K562 (cell line): ENCODE measurements around the gene NDOR1. TPM values are rescaled to one million over a fixed set of nuclear protein-coding genes. Genes with fewer than 3 reads are reported as not detected.

Experiments
- ARID3B ChIP-seq: fragments of 250-450 bp; sonication (Bioruptor Pico); IDR thresholded peaks from 2 replicates; pipeline ENCODE4 v1.4.0; 2020; ENCODE audit warnings: borderline replicate concordance
- CCNT2 ChIP-seq: IDR thresholded peaks from 2 replicates; pipeline ENCODE4 v1.6.1; 2011; ENCODE audit warnings: borderline replicate concordance, low read depth, mild to moderate bottlenecking, moderate library complexity, mixed read lengths, low read length; ENCODE audit not compliant: insufficient read length; ENCODE audit errors: extremely low read depth
- CLOCK ChIP-seq: fragments of 250-450 bp; sonication (Bioruptor Pico); IDR thresholded peaks from 2 replicates; pipeline ENCODE4 v1.4.0; 2020; ENCODE audit warnings: mild to moderate bottlenecking, moderate library complexity, borderline replicate concordance
- CREBBP ChIP-seq: IDR thresholded peaks from one replicate; pipeline ENCODE4 v1.6.1; 2012; ENCODE audit warnings: low read depth, mild to moderate bottlenecking, control low read depth, inconsistent platforms, low read length
- L3MBTL2 ChIP-seq: fragments of 450-650 bp; IDR thresholded peaks from 2 replicates; pipeline ENCODE4 v1.6.1; 2016; ENCODE audit warnings: mild to moderate bottlenecking, moderate library complexity
- MNT ChIP-seq, 2 experiments: fragments of 450-650 bp; conservative IDR thresholded peaks; 2 replicates each; pipeline ENCODE4 v1.6.1; 2017; ENCODE audit warnings: mild to moderate bottlenecking in 2 of 2, moderate library complexity in 2 of 2
- SUPT5H ChIP-seq: fragments of 450-650 bp; IDR thresholded peaks from 2 replicates; pipeline ENCODE4 v1.6.1; 2016
- TCF15 ChIP-seq: fragments of 250-450 bp; sonication (Bioruptor Pico); IDR thresholded peaks from 2 replicates; pipeline ENCODE4 v1.8.0; 2022; ENCODE audit warnings: moderate library complexity, mild to moderate bottlenecking, inconsistent platforms
- TOE1 ChIP-seq, 2 experiments: fragments of 450-650 bp in 1 of 2; sonication (generic) in 1 of 2; formaldehyde crosslinking in 1 of 2; IDR thresholded peaks; 2 replicates each; pipeline versions ENCODE4 v1.7.1 to v1.8.0; 2016 to 2022; ENCODE audit warnings: borderline replicate concordance in 2 of 2, mild to moderate bottlenecking in 2 of 2, antibody characterized with exemption in 1 of 2, inconsistent platforms in 1 of 2, low read depth in 1 of 2, missing genetic modification reagents in 1 of 2, moderate library complexity in 1 of 2
- TRIM24 ChIP-seq, 2 experiments: fragments of 450-650 bp; IDR thresholded peaks; 2 replicates each; pipeline ENCODE4 v1.6.1; 2016
- USF2 ChIP-seq: sonication (generic); formaldehyde crosslinking; IDR thresholded peaks from 2 replicates; pipeline ENCODE4 v1.5.0; 2020; ENCODE audit warnings: missing genetic modification reagents
- YY1 ChIP-seq, 3 experiments: IDR thresholded peaks; 2 replicates each; pipeline ENCODE4 v1.6.1; 2011; ENCODE audit warnings: low read length in 2 of 3, mild to moderate bottlenecking in 2 of 3, moderate library complexity in 2 of 3, borderline replicate concordance in 1 of 3, control low read depth in 1 of 3, low read depth in 1 of 3; ENCODE audit not compliant: insufficient read depth in 3 of 3, insufficient replicate concordance in 2 of 3, control insufficient read depth in 1 of 3, insufficient read length in 1 of 3; ENCODE audit errors: extremely low read depth in 1 of 3
- ZFP36 ChIP-seq: fragments of 150-350 bp; IDR thresholded peaks from 2 replicates; pipeline ENCODE4 v1.6.1; 2018; ENCODE audit warnings: low read length, low read depth; ENCODE audit not compliant: partially characterized antibody
- ZKSCAN1 ChIP-seq: fragments of 150-350 bp; IDR thresholded peaks from 2 replicates; pipeline ENCODE4 v1.6.1; 2016; ENCODE audit warnings: low read depth, low read length
- ZNF134 ChIP-seq: fragments of 250-450 bp; sonication (Bioruptor Pico); conservative IDR thresholded peaks from 2 replicates; pipeline ENCODE4 v1.4.0; 2020
- ZNF696 ChIP-seq: fragments of 250-450 bp; sonication (Bioruptor Pico); conservative IDR thresholded peaks from 2 replicates; pipeline ENCODE4 v1.4.0; 2020; ENCODE audit warnings: mild to moderate bottlenecking, moderate library complexity
- ZZZ3 ChIP-seq: fragments of 450-650 bp; IDR thresholded peaks from 2 replicates; pipeline ENCODE4 v1.6.1; 2016; ENCODE audit warnings: antibody characterized with exemption, mild to moderate bottlenecking, moderate library complexity
- polyA plus RNA-seq, 8 experiments: library from polyadenylated mRNA; depleted of rRNA in 4 of 8; stranded (reverse) in 5 of 8; unstranded in 3 of 8; fragments of >200 nt; fragmentation: Nextera tagmentation in 2 of 8; fragmentation: Illumina TruSeq in 1 of 8; extraction: Ambion mirVana in 2 of 8; extraction: Trizol in 1 of 8; gene quantifications; 2 replicates each; pipeline versions ENCODE4 v1.2.1 to v1.2.3, GENCODE V29; 2011 to 2014; ENCODE audit warnings: inconsistent platforms in 1 of 8, missing spikeins in 1 of 8
- total RNA-seq, 7 experiments: library from RNA; depleted of rRNA in 6 of 7; stranded (reverse); fragments of >200 nt in 6 of 7; fragmentation: Illumina TruSeq in 2 of 7; extraction: Trizol in 2 of 7; gene quantifications; 2 replicates each; pipeline versions ENCODE4 v1.2.1 to v1.2.3, GENCODE V29; 2011 to 2021; ENCODE audit warnings: low replicate concordance in 1 of 7

Gene NDOR1
- total and polyA plus RNA-seq, 9 of the 15 experiments (the other 6 are each of a cell fraction or from before 2014, with no cell fraction given): 0.06 to 36.9 (median 6.9) TPM

- no peak for TF ChIP-seq ARID3B (CRISPR knock-in tag)
- no peak for TF ChIP-seq ZNF134
- TF ChIP-seq ZFP36: no peak
- peak in 1 of 2 experiments; percentile 81; a peak in 2 of 4 replicates for TF ChIP-seq TRIM24 (IDR thresholded peaks at IDR 0.05)
- TF ChIP-seq L3MBTL2: peak; percentile 20; the same call in 1 of the 2 replicates
- peak; percentile 56; the same call in 1 of the 2 replicates for TF ChIP-seq TOE1 (IDR thresholded peaks at IDR 0.05; ENCODE audit: borderline replicate concordance)
- TF ChIP-seq TOE1 (CRISPR knock-in tag; IDR thresholded peaks at IDR 0.05; ENCODE audit: borderline replicate concordance, low read depth): no peak
- no peak for TF ChIP-seq TCF15 (CRISPR knock-in tag)
- TF ChIP-seq YY1 (IDR thresholded peaks at IDR 0.05; ENCODE audit: borderline replicate concordance in 1 of 3, control insufficient read depth in 1 of 3, extremely low read depth in 1 of 3, insufficient read depth in 3 of 3, insufficient read length in 1 of 3, insufficient replicate concordance in 2 of 3, low read depth in 1 of 3, low read length in 2 of 3): peak in 2 of 3 experiments; percentile 82 to 83
- TF ChIP-seq MNT (conservative IDR thresholded peaks at IDR 0.05): peak; percentile 72 to 77
- TF ChIP-seq USF2 (CRISPR knock-in tag): no peak
- TF ChIP-seq CREBBP: no peak
- no peak for TF ChIP-seq CLOCK (CRISPR knock-in tag)
- TF ChIP-seq ZZZ3: no peak
- no peak for TF ChIP-seq ZKSCAN1
- TF ChIP-seq SUPT5H: peak; percentile 83
- TF ChIP-seq ZNF696 (CRISPR knock-in tag): no peak
- no peak for TF ChIP-seq CCNT2
Observed at GRCh38 chr9:137223078-137223970, 17.8 kb downstream of the NDOR1 start (continued).
